ENCODE results near the gene LRRN4CL.
"Not testable (repeated sequence)": the region's sequence is repeated elsewhere in the genome, so short reads cannot be mapped to it uniquely, and the experiment has no call there.

Gene LRRN4CL

DNA sequence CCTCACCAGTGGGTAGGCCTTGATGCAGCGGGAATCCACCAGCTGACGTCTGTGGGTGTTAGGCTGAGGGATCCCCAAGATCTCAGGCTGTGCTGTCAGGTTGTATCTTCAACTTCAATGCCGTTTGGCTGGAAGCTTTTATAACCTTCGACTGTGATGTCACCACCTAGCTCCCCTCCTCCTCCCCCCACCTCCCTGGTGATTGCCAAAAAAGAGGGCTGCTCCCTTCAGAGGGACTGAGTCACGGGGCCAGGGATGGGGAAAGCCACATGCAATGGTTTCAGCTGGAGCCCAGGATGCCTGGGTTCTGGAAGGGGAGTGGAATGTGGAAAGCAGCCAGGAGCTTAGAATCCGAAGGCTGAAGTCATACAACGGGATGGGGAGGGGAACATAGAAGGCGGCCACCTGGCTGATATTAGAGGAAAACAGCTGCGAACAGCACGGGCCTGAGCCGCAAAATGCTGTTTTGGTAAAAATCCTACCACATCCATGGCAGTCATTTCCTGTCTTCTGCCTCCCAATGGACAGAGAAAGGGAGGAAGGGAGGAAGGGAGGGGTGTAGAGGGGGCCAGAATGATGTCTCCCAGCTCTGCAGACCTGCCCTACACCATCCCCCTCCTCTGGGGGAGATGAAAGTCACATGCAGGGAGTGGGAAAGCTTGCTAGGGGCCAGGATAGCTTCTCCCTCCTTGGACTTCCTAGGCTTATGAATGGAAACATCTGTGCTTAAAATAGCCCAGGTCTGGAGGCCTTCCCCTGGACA lies at the start of gene LRRN4CL:
Gene LRRN4CL, minus strand, starts transcription at position 110 of the 763 bp plus-strand sequence. CDS start 1,022 bp downstream, outside the sequence.
- DNase-seq = peak; percentile 94

DNA sequence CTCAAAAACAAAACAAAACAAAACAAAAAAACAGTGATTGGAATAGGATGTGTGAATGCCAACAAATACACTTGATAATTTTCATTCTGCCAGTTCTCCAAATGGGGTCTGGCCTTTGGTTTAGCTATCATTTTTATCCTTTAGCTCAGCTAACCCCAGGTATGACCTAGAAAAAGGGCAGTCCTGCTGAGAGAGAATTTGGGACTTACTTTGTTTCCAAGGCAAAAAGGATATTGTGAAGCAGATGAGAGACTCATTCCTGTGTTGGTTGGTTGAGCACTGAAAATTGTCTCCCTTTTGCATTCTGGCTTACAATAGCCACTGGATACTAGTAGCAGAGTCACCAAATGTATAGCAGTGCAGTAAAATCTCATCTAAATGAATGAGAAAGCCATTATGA lies 47.9 kb upstream of the LRRN4CL start:
- DNase-seq = no peak

DNA sequence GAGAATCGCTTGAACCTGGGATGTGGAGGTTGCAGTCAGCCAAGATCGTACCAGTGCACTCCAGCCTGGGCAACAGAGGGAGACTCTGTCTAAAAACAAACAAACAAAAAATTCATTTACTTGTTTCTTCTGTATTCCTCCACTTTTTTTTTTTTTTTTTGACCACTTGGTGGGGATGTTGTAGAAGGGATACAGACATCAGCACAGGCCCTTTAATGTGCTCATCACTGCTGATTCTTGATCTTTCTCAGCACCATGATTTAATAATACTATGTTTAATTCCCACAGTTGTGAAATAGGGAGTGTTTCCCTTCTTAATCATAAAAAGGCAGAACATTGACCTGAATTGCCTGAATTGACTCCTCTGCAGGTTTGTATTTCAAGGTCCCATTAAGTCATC lies 43.5 kb upstream of the LRRN4CL start:
- peak; percentile 21 for DNase-seq

DNA sequence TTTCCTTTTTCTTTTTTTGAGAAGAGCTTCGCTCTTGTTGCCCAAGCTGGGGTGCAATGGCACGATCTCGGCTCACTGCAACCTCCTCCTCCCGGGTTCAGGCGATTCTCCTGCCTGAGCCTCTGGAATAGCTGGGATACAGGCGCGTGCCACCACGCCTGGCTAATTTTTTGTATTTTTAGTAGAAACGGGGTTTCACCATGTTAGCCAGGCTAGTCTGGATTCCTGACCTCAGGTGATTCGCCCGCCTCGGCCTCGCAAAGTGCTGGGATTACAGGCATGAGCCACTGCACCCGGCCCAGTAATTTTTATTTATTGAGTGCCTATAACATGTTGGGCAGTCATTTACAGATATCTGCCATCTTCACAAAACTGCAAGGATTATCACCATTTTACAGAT lies 40.7 kb upstream of the LRRN4CL start:
- DNase-seq = not testable (repeated sequence)

DNA sequence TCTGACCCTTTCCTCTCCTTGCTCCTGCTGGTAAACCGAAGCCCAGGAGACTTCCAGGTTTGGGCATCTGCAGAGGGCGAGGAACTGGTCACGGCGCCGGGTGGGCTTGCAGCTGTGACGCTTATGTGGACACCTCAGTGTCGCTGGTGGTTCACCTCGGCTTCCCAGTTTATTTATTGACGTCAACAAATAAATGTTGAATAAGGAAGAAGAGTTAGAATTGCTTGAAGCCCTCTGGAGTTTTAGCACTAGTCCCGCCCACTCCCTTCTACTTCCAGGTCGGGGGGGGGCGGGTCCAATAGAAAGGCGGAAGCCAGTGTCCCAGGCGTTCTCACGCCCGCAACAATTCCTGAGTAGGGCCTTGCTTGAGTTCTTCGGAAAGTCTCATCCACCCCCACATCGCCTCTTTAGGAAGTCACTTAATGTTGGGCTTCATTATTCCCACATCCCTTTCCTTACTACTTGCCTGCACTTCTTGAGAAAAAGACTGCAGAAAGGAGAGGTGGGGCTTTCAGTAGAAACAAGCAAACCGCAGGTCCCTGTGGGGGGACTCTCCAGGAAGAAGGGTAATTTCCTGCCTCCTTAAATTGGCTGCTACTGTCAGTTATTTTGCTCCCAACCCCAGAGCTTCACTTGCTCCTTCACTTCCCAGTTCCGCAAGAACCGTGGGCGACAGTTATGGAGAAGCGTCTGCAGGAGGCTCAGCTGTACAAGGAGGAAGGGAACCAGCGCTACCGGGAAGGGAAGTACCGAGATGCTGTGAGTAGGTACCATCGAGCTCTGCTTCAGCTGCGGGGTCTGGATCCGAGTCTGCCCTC lies 39.0 kb upstream of the LRRN4CL start, which contains the start of gene TTC9C:
Gene TTC9C, plus strand, starts transcription at position 316 of the 818 bp plus-strand sequence. Its CDS starts 363 bp downstream, at position 679.
- peak; percentile 92 for DNase-seq

DNA sequence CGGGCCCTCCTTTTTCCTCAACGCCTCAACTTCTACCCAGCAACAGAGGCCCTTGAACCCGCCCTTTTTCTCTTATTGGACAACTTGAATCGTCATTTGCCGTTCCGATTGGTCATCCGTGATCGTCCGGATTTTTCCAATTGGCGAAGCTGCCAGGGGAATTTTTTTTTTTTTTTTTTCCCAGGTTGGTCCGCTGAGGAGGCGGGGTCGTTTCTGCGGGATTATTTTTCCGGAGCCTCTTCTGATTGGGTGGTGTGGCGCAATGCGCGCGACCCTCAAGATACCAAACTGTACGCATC lies 38.5 kb upstream of the LRRN4CL start:
- peak; percentile 99 for DNase-seq

DNA sequence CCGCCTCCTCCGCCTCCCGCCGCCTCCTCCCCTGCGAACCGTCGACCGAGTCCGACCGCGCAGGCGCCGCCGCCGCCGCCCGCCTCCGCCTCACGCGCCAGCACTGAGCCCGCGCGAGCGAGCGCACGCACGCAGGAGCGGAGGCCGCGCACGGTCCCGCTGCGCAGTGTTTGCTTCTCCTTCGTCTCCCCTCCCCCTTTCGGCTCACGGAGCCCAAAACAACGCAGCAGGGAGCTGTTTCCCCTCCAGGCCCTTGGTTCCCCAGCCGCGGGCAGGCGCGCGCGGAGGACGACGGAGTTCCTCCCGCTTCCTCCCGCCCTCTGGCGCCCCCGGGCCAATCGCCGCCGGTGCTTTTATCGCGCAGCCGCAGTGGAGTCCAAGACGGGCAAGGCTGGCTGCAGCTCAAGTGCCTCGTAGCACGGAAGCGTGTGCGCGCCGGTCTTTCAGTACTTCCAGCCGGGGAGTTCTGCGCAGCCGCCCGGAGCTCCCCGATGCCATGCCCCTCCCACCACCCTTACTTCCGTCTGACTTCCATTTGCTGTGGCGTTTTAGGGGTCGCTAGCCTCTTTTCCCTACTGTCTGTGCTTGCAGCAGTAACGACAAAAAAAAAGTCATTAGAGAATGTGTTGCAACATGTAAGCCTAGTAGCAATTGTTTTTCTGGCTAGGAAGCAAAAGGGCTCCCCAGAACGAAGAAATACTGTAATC lies 38.0 kb upstream of the LRRN4CL start, which contains the start of gene HNRNPUL2:
Gene HNRNPUL2, minus strand, starts transcription at position 293 of the 707 bp plus-strand sequence. CDS start 301 bp downstream, outside the sequence.
- peak; percentile 100 for DNase-seq

DNA sequence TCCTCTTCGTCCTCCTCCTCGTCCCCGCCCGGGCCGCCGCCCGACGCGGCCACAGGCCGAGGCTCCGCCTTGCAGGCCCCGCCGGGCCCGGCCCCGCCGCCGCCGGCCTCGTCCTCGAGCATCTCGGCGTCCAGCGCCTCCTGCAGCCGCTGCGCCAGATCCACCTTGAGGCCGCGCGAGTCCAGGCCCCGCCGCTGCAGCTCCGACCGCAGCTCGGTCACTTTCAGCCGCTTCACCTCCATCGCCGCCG lies 37.5 kb upstream of the LRRN4CL start:
- DNase-seq = no peak

DNA sequence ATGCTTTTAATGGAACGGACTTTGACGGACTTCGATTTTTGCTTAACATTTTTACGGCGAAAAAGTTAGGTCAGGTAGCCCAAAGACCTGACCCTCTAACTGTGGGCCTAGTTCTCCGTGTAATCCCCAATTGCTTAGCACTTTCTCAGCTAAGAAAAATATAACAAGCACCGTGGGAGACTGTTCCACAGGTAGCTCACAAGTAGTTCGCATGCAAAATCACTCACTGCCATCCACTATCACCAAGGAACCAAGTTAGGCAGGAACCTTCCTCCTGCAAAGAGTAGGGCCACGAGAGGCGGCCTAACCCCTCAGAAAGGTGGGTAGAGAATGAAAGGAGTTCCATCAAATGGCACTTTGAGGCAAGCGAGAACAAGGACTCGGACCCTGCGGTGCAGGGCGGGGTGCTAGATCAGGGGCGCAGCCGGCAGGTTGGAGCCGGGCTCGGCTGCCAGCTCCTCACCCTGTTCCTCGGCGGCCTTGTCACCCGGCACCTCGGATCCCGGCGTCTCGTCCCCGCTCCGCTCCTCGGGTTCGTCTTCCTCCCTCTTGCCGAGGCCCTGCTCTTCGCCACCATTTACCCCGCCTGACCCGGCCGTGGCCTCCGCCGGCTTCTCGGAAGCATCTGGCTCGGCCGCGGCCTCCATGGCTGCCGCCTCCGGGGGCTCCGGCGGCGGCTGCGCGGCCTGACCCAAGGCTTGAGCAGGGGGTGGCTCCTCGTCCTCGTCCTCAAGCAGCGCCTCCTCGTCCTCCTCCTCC lies 37.0 kb upstream of the LRRN4CL start:
- no peak for DNase-seq

DNA sequence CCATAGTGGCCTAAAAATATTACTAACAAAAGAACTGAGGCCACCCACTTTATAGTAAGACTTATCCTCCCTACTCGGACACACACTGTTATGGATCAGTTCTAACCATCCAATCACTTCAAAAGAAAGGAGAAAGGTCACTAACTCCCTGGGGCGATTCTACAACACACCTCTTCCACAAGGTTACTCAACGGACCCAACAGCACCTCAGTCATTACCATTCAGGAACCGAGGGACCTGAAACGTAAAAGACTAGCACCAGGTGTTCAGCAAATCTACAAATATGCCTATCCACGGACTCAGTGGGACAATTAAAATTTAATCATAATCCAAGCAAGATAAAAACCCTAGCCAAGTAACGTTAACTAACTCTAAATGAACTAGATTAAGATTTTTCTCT lies 36.3 kb upstream of the LRRN4CL start:
- no peak for DNase-seq

DNA sequence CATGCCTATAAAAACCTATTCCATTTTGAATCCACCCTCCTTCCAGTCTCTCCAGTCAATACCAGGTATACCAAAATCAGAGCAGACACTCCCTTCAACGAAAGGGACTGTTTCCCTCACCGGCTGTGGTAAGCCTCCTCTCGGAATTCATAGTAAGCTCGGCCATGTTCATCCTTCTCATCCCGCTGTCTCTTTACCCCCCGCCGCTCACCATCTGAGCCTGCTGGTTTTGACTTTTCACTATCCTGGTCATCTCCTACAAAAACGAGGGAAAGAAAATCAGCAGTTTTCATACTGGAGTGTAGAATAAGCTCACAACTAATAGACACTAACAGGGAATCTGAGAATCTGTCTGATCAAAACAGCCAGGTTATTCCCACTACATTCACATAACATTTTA lies 34.8 kb upstream of the LRRN4CL start:
- no peak for DNase-seq

DNA sequence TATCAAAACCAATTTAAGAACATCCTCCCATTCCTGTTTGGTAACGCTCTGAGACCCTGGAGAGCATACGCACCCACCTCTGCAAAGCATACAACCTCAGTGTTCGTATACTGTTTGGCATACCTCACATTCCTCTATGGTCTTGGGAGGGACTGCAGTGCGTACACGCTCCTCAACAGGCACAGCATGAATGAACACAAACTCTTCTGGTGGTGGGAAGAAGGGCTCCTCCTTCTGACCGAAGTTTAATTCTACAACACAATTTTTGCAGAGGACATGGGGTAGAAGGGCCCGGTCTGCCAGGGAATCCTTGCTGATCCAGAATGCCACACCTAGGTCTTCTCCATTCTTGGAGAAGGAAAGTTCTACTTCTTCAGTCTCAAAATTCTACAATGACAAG lies 32.7 kb upstream of the LRRN4CL start:
- peak; percentile 53 for DNase-seq

DNA sequence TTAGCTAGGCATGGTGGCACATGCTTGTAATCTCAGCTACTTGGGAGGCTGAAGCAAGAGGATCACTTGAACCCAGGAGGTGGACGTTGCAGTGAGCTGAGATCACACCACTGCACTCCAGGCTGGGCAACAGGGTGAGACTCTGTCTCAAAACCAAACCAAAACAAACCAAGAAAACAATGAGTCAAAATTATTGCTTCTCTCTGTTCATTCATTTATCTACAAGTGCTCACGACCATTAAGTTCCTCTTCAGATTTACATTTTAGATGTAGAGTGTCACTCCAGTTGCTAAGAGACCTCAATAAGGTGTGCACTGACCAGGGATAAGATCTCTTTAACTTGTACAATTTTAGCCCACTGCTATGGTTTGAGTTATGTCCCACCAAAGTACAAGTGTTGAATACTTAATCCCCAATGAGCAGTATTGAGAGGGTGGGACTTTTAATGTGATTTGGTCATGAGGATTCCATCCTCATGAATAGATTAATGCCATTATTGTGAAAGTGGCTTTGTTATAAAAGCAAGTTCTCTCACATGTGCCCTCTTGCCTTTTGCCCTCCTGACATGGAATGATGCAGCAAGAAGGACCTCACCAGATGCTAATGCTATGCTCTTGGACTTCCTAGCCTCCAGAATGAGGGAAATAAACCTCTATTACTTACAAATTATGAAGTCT lies 30.1 kb upstream of the LRRN4CL start:
- no peak for DNase-seq

DNA sequence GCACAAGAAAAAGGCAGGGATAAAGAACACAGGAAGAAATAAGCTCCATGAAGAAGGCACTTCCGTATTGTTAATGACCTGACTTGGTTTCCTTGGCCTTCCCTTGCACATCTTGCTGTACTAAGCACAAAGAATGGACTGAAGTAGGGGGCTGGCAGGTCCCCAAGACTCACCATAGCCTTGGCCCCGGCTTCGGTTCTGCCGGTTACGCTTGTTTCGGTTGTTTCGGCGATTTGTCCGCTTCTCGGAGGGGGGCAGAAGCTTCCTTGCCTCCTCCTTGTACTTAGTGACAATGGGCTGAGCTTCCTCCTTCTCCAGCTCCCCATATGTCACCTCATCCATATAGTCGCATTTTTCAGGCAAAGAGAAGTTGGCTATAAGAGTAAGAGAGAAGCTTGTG lies 27.5 kb upstream of the LRRN4CL start:
- DNase-seq = no peak

DNA sequence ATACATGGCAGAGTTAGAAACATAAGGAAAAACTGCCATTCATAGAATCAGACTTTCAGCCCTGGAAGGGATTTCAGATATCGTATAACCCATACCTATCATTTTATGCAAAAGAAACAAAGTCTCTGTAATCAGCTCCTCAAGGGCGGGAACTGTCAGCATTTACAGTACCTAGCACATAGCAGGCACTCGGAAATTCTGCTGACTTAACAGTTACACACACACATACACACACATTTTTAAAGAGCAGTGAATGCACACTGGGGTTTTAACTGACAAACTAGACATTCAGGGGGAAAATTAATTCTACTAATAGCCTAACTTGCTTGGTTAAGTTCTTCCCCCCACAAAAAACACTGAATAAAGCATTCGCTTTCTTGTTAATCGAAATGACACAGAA lies 26.9 kb upstream of the LRRN4CL start:
- no peak for DNase-seq

DNA sequence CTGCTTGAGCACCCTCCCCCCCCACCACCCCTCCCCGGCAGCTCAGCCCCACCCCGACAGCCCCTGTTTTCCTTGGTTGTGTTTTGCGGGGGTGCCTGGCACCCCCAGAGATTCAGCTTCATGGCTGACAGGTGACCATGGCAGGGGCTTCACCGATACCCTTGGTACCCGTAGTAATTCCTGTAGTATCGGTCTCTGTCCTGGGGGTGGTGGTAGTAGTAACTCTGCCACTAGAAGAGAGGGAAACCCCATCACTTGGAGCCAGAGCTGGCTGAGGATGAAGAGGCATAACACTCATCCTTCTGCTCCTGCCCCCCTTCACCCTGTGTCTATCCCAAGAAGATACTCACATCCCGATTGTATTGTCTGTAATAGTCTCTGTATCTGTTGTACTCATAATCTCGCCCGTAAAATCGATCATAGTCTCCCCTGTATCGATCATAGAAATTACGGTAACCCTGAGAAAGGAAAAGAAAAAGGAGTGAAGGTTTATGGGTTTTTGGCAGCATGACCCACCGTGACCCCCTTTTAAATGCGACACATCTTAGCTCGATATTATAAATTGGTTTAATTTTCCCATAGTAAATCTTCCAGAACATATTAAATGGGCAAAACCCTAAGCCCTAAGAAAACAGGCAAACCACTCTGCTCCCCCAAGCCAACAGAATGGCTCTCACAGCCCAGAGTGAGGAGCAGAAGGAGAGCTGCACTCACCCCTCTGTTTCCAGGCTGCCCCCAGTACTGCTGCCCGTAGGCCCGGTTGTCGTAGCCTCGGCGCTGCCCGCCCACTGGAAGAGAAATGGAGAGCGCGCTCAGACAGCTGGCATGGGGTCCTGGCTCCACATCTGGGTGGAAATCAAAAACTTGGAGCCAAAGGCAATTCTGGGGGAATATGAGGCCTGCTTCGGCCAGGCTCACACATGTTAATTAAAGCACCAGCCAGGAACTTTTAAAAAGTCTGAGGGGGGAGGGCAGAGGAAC lies 26.1 kb upstream of the LRRN4CL start:
- DNase-seq = no peak

DNA sequence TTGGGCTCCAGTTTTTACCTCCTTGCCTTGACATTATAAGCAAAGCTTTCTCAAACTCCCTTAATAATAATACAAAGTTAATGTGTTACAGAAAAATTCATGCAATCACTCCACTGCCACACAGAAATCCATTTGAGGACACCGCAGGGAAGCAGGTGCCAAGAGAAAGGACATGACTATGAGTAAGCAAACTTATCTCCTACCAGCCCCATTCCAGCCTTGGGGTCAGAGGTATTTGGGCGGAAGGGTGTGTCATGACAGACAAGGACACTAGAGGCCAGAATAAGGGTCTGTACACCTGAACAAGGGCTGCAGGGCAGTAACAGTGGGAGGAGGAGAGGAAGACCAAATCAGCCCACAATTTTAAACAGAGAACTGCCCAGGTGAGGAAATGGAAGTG lies 24.0 kb upstream of the LRRN4CL start:
- no peak for DNase-seq

DNA sequence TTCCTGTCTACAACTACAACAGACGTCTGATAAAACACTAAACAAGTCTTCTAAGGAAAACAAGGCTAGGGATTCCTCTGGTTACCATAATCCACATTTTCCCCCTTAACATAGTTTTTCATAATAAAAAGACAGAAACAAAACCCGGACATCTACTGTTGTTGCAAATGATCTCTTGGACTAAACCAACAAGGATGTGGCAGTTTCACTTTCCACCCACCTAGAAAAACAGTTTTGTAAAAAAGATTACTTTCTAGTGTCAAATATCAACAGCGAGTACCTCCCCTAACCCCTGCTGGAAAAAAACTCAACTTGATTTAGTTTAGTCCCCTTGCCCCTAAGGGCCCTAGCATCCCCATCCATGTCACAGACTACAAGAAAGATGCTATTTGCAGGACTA lies 23.5 kb upstream of the LRRN4CL start:
- no peak for DNase-seq

DNA sequence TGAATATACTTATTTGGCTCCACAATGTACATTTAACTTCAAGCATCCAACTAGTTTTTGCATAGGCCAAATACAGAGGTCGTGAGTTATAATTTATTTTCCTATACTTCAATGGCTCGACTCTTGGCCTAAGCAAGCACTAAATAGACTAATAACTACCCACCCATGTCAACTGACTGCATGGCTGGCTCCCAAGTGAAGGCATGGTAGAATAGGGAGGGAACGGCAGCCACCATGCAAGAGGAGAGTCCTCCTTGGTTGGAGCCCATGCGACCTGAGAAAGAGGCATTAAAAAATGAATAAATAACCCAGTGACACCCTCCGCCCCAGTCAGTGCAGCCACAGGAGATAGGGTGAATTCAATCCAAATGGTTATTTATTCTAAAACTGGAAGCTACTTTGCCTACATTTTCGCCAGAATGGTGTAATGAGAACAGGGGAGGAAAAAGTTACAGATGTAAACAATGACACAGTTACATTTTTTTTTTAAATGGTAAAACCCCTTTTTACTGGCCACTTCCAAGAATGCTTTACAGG lies 23.0 kb upstream of the LRRN4CL start:
- no peak for DNase-seq

DNA sequence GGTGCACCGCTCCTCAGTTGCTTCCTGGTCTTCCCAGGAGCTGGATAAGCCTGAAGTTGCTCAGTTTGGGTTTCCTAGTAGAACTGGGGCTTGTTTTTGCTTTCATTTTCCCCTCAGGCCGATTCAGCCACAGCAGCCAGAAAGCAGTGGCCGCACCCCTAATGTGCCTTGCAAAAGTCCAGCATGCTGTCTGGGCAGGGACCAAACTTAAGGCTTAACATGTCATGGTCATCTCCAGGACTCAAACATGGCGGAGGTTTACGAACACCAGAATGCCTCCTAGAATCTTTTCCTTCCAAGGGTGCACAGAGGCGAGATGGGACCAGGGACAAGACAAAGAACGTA lies 20.6 kb upstream of the LRRN4CL start:
- DNase-seq = peak; percentile 14
